Pancreas (tissue), 8 donors: Measurements from ENCODE around the gene ACOT13. TPM values are rescaled to one million over a fixed set of nuclear protein-coding genes. Genes with fewer than 3 reads are reported as not detected.

Experiments used
- polyA plus RNA-seq, 2 donors: library from polyadenylated mRNA; stranded (reverse); fragments of 200-250 nt; gene quantifications; one replicate each; pipeline ENCODE4 v1.2.3, GENCODE V29; 2013
- total RNA-seq, 6 donors: library from RNA; stranded (reverse); fragmentation: NEBNext Ultra II Directional in 4 of 6; extraction: Animal tissue kit (Norgen Biotek cat#: 25700) in 4 of 6; gene quantifications; one replicate each; pipeline versions ENCODE4 v1.2.1 to v1.2.4, GENCODE V29; 2021 to 2023
- donor health status: healthy with polysubstance abuse.
- donor health status: DM: no; HTN: no; CAD: no; lungs with moderate emphysema.
- donor health status: DM: no; HTN: no; CAD: no.
- donor health status: Bipolar disorder and iron deficiency.
- donor health status: DM: yes; HTN: yes; CAD: no.
- donor health status: DM: no; HTN: no; CAD: no.
- donor health status: DM: no; HTN: no; CAD: no.
- donor health status: DM: yes; HTN: yes; CAD: no.

The ACOT13 gene
- total and polyA plus RNA-seq, 8 donors: 7.1 to 17.7 (median 10.2) TPM

Other genes with a start within 250 kb of the ACOT13 start
- 1 to 10 TPM in 3 of 6 donors, under 1 TPM in 3; 0.37 to 1.2 (median 1.0) TPM for gene GPLD1, start 177.5 kb upstream of the ACOT13 start, total RNA-seq
- under 1 TPM; 0.27 to 0.73 TPM for gene GPLD1, start 177.5 kb upstream of the ACOT13 start, polyA plus RNA-seq
- 1 to 10 TPM; 3.8 to 9.2 (median 6.1) TPM for gene ALDH5A1, start 172.1 kb upstream of the ACOT13 start, total RNA-seq
- gene ALDH5A1, start 172.1 kb upstream of the ACOT13 start, polyA plus RNA-seq: 1 to 10 TPM; 2.1 to 5.9 TPM
- 1 to 10 TPM in 3 of 6 donors, under 1 TPM in 3; 0.51 to 1.2 (median 0.95) TPM for gene KIAA0319, start 20.9 kb upstream of the ACOT13 start, total RNA-seq
- gene KIAA0319, start 20.9 kb upstream of the ACOT13 start, polyA plus RNA-seq: 1 to 10 TPM; 1.5 to 4.6 TPM
- gene TDP2, start 178 bp upstream of the ACOT13 start, total RNA-seq: 10 to 100 TPM; 14.7 to 26.9 (median 18.3) TPM
- gene TDP2, start 178 bp upstream of the ACOT13 start, polyA plus RNA-seq: 10 to 100 TPM; 21.6 to 41.9 TPM
- 10 to 100 TPM; 33.7 to 85.6 (median 53.2) TPM for gene C6orf62, start 52.1 kb downstream of the ACOT13 start, total RNA-seq
- 10 to 100 TPM; 45.7 to 52.4 TPM for gene C6orf62, start 52.1 kb downstream of the ACOT13 start, polyA plus RNA-seq
- 10 to 100 TPM; 36.5 to 69.4 (median 50.3) TPM for gene GMNN, start 107.9 kb downstream of the ACOT13 start, total RNA-seq
- 10 to 100 TPM; 44.4 to 57.0 TPM for gene GMNN, start 107.9 kb downstream of the ACOT13 start, polyA plus RNA-seq
- not detected for gene ARMH2, start 131.8 kb downstream of the ACOT13 start, total RNA-seq
- gene ARMH2, start 131.8 kb downstream of the ACOT13 start, polyA plus RNA-seq: not detected